Measurements from ENCODE around the gene KCNC4. TPM values are rescaled to one million over a fixed set of nuclear protein-coding genes. Genes with fewer than 3 reads are reported as not detected.

Gene KCNC4
- total RNA-seq, 1 donor, result 1.4 TPM

GRCh38 chr1:110163591-110163990 is 46.5 kb upstream of the KCNC4 start:
- H3K36me3 ChIP-seq (ENCODE audit: insufficient read depth, low read length), result no peaks in the 10 kb centered on the region
- no peaks in the 10 kb centered on the region for H3K4me1 ChIP-seq (ENCODE audit: insufficient read depth, low read length)
- peaks cover 14% of the 10 kb centered on the region for H3K27me3 ChIP-seq (ENCODE audit: insufficient read depth, low read length)
- no peak overlapping the region for H2AFZ ChIP-seq (ENCODE audit: low read length)
- no peaks in the 10 kb centered on the region for H3K79me2 ChIP-seq (ENCODE audit: insufficient read depth, low read length)
- no peak overlapping the region for H3K4me2 ChIP-seq (ENCODE audit: insufficient read depth, low read length)
- no peak overlapping the region for H3K4me3 ChIP-seq (ENCODE audit: insufficient read depth, low read length)
- no peaks in the 10 kb centered on the region for H3K9me3 ChIP-seq (ENCODE audit: low read depth, low read length)
- H3K27ac ChIP-seq (ENCODE audit: low read depth, low read length), result no peak overlapping the region
- TF ChIP-seq, protein P1, sequence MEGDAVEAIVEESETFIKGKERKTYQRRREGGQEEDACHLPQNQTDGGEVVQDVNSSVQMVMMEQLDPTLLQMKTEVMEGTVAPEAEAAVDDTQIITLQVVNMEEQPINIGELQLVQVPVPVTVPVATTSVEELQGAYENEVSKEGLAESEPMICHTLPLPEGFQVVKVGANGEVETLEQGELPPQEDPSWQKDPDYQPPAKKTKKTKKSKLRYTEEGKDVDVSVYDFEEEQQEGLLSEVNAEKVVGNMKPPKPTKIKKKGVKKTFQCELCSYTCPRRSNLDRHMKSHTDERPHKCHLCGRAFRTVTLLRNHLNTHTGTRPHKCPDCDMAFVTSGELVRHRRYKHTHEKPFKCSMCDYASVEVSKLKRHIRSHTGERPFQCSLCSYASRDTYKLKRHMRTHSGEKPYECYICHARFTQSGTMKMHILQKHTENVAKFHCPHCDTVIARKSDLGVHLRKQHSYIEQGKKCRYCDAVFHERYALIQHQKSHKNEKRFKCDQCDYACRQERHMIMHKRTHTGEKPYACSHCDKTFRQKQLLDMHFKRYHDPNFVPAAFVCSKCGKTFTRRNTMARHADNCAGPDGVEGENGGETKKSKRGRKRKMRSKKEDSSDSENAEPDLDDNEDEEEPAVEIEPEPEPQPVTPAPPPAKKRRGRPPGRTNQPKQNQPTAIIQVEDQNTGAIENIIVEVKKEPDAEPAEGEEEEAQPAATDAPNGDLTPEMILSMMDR (IDR thresholded peaks at IDR 0.05; ENCODE audit: extremely low read depth, low read depth, low read length), result no peak
- no peaks in the 10 kb centered on the region for H4K20me1 ChIP-seq (ENCODE audit: insufficient read depth, low read length)
- DNase-seq (ENCODE audit: insufficient read length, low spot score, missing footprints), result no peak

GRCh38 chr1:110164725-110165350 is 45.3 kb upstream of the KCNC4 start:
- H3K79me2 ChIP-seq (ENCODE audit: insufficient read depth, low read length), result no peaks in the 10 kb centered on the region
- H4K20me1 ChIP-seq (ENCODE audit: insufficient read depth, low read length), result no peaks in the 10 kb centered on the region
- TF ChIP-seq, protein P1 (IDR thresholded peaks at IDR 0.05; ENCODE audit: extremely low read depth, low read depth, low read length), result no peak
- H3K4me2 ChIP-seq (ENCODE audit: insufficient read depth, low read length), result no peak overlapping the region
- H3K27ac ChIP-seq (ENCODE audit: low read depth, low read length), result no peak overlapping the region
- no peaks in the 10 kb centered on the region for H3K9me3 ChIP-seq (ENCODE audit: low read depth, low read length)
- no peak overlapping the region for H2AFZ ChIP-seq (ENCODE audit: low read length)
- no peak for DNase-seq (ENCODE audit: insufficient read length, low spot score, missing footprints)
- H3K36me3 ChIP-seq (ENCODE audit: insufficient read depth, low read length), result no peaks in the 10 kb centered on the region
- H3K4me1 ChIP-seq (ENCODE audit: insufficient read depth, low read length), result no peaks in the 10 kb centered on the region
- no peak overlapping the region for H3K4me3 ChIP-seq (ENCODE audit: insufficient read depth, low read length)
- H3K27me3 ChIP-seq (ENCODE audit: insufficient read depth, low read length), result peaks cover 14% of the 10 kb centered on the region

- Histone ChIP-seq H3K4me2 (ENCODE audit: insufficient read depth, low read length) (no peak overlapping the region), H3K4me3 (ENCODE audit: insufficient read depth, low read length) (no peak overlapping the region), H3K79me2 (ENCODE audit: insufficient read depth, low read length) (no peaks in the 10 kb centered on the region), H3K27me3 (ENCODE audit: insufficient read depth, low read length) (peaks cover 14% of the 10 kb centered on the region), H3K27ac (ENCODE audit: low read depth, low read length) (no peak overlapping the region), H3K9me3 (ENCODE audit: low read depth, low read length) (no peaks in the 10 kb centered on the region), H3K36me3 (ENCODE audit: insufficient read depth, low read length) (no peaks in the 10 kb centered on the region), H2AFZ (ENCODE audit: low read length) (no peak overlapping the region), H4K20me1 (ENCODE audit: insufficient read depth, low read length) (no peaks in the 10 kb centered on the region), H3K4me1 (ENCODE audit: insufficient read depth, low read length) (no peaks in the 10 kb centered on the region)
- TF ChIP-seq, protein P1 (IDR thresholded peaks at IDR 0.05; ENCODE audit: extremely low read depth, low read depth, low read length), result no peak
- DNase-seq (ENCODE audit: insufficient read length, low spot score, missing footprints), result no peak
Measured at GRCh38 chr1:110165761-110166231, 44.3 kb upstream of the KCNC4 start.

- H3K4me1 ChIP-seq (ENCODE audit: insufficient read depth, low read length), result no peaks in the 10 kb centered on the region
- TF ChIP-seq, protein P1 (IDR thresholded peaks at IDR 0.05; ENCODE audit: extremely low read depth, low read depth, low read length), result no peak
- no peak for DNase-seq (ENCODE audit: insufficient read length, low spot score, missing footprints)
Measured at GRCh38 chr1:110166861-110167260, 43.3 kb upstream of the KCNC4 start.

More at GRCh38 chr1:110166861-110167260, 43.3 kb upstream of the KCNC4 start:
- H3K27me3 ChIP-seq (ENCODE audit: insufficient read depth, low read length), result peaks cover 14% of the 10 kb centered on the region
- H3K4me3 ChIP-seq (ENCODE audit: insufficient read depth, low read length), result no peak overlapping the region
- H3K36me3 ChIP-seq (ENCODE audit: insufficient read depth, low read length), result no peaks in the 10 kb centered on the region
- no peaks in the 10 kb centered on the region for H4K20me1 ChIP-seq (ENCODE audit: insufficient read depth, low read length)
- no peak overlapping the region for H2AFZ ChIP-seq (ENCODE audit: low read length)
- H3K4me2 ChIP-seq (ENCODE audit: insufficient read depth, low read length), result no peak overlapping the region
- H3K27ac ChIP-seq (ENCODE audit: low read depth, low read length), result no peak overlapping the region
- no peaks in the 10 kb centered on the region for H3K79me2 ChIP-seq (ENCODE audit: insufficient read depth, low read length)
- no peaks in the 10 kb centered on the region for H3K9me3 ChIP-seq (ENCODE audit: low read depth, low read length)
